Measurements from ENCODE around the gene CLDN4.

GRCh38 chr7:73860859-73861258 lies 30.1 kb downstream of the CLDN4 start, which contains the start of gene TMEM270:
- TF ChIP-seq CTCF (conservative IDR thresholded peaks at IDR 0.05; ENCODE audit: low read depth, low read length) (no peak), EZH2 (IDR thresholded peaks at IDR 0.05; ENCODE audit: borderline replicate concordance, low read depth, low read length, poor library complexity, severe bottlenecking) (no peak)

Data from A673 (cell line).